HepG2 (cell line): ENCODE data around the gene MAP3K8. TPM values are rescaled to one million over a fixed set of nuclear protein-coding genes. Genes with fewer than 3 reads are reported as not detected.

Experiments used
- ATAC-seq: fragments of 200-7000 bp; cut with Tn5 transposase; 3 replicates; pipeline ENCODE4 v1.9.1; 2020; ENCODE audit warnings: mild to moderate bottlenecking, moderate library complexity
- BruUV-seq: library from RNA; stranded (reverse); fragments of 400-500 nt; replicated peaks from 2 replicates; lab custom pipeline; 2021; lab: Mats Ljungman, UMichigan
- CTCF ChIA-PET: fragments of 300-600 bp; formaldehyde crosslinking; extraction: SDS; loops from one replicate; lab custom pipeline; 2021; ENCODE audit warnings: low total read pairs, inconsistent platforms, low intra/inter-chr PET ratio; lab: Yijun Ruan, JAX
- POLR2A ChIA-PET: fragments of 350-600 bp; sonication (Branson Sonifier 250); formaldehyde crosslinking; loops from one replicate; lab custom pipeline; 2020; ENCODE audit warnings: antibody characterized with exemption, inconsistent platforms; lab: Yijun Ruan, JAX
- DNase-seq: peaks from one replicate; pipeline ENCODE4 v3.0.0-alpha.2; 2015; ENCODE audit warnings: low spot score
- FAIRE-seq: peaks from 3 replicates; lab custom pipeline; 2011; peaks lifted over from hg19 to GRCh38; lab: Jason Lieb, UNC
- H2AFZ ChIP-seq: one replicate; pipeline ENCODE4 v1.6.1; 2011; ENCODE audit warnings: low read length, inconsistent platforms
- H3K27ac ChIP-seq: fragments of 300-600 bp; 3 replicates; pipeline ENCODE4 v1.8.0; 2011; ENCODE audit warnings: mixed run types, mild to moderate bottlenecking, mixed read lengths, low read length, inconsistent platforms; ENCODE audit not compliant: insufficient read depth; ENCODE audit errors: extremely low read length
- H3K27me3 ChIP-seq, 2 experiments: fragments of 200-600 bp in 1 of 2; 2 replicates in 1 of 2; 3 replicates in 1 of 2; pipeline versions ENCODE4 v1.6.0 to v1.8.0; 2011; ENCODE audit warnings: low read length in 2 of 2, mild to moderate bottlenecking in 2 of 2, moderate library complexity in 2 of 2, inconsistent platforms in 1 of 2; ENCODE audit not compliant: insufficient read depth in 2 of 2, control insufficient read depth in 1 of 2
- H3K36me3 ChIP-seq, 2 experiments: fragments of 200-600 bp in 1 of 2; replicated peaks in 1 of 2; 2 replicates in 1 of 2; 3 replicates in 1 of 2; pipeline versions ENCODE4 v1.5.1 to v1.8.0; 2011; ENCODE audit warnings: low read length in 2 of 2, inconsistent platforms in 1 of 2; ENCODE audit not compliant: insufficient read depth in 2 of 2, control insufficient read depth in 1 of 2
- H3K4me1 ChIP-seq: 2 replicates; pipeline ENCODE4 v1.5.1; 2012; ENCODE audit warnings: low read length, inconsistent platforms; ENCODE audit not compliant: insufficient read depth
- H3K4me2 ChIP-seq: 2 replicates; pipeline ENCODE4 v1.6.0; 2011; ENCODE audit warnings: low read depth, low read length, inconsistent platforms
- H3K4me3 ChIP-seq, 3 experiments: fragments of 200-600 bp in 1 of 3; sonication (generic), shearing (Covaris generic) in 1 of 3; replicated peaks in 1 of 3; 2 replicates each; pipeline ENCODE4 v1.5.1; 2011 to 2016; ENCODE audit warnings: low read length in 3 of 3, inconsistent platforms in 2 of 3, low read depth in 2 of 3, mild to moderate bottlenecking in 2 of 3, control low read depth in 1 of 3, mixed read lengths in 1 of 3; ENCODE audit not compliant: insufficient read depth in 1 of 3
- H3K79me2 ChIP-seq: one replicate; pipeline ENCODE4 v1.6.1; 2011; ENCODE audit warnings: low read length, inconsistent platforms; ENCODE audit not compliant: insufficient read depth
- H3K9ac ChIP-seq: 2 replicates; pipeline ENCODE4 v1.6.0; 2011; ENCODE audit warnings: mild to moderate bottlenecking, low read depth, low read length, inconsistent platforms; ENCODE audit not compliant: insufficient read depth
- H3K9me3 ChIP-seq: 2 replicates; pipeline ENCODE4 v1.5.1; 2012; ENCODE audit warnings: mild to moderate bottlenecking, low read length
- H4K20me1 ChIP-seq: 2 replicates; pipeline ENCODE4 v1.6.0; 2011; ENCODE audit warnings: inconsistent platforms, mild to moderate bottlenecking, low read length, moderate library complexity; ENCODE audit not compliant: insufficient read depth
- ARNT ChIP-seq: fragments of 450-650 bp; IDR thresholded peaks from 2 replicates; pipeline ENCODE4 v1.6.1; 2017
- CC2D1A ChIP-seq: sonication (generic); formaldehyde crosslinking; IDR thresholded peaks from 2 replicates; pipeline ENCODE4 v1.8.1; 2023; ENCODE audit warnings: mild to moderate bottlenecking, missing genetic modification reagents
- CREM ChIP-seq, 2 experiments: sonication (generic) in 1 of 2; formaldehyde crosslinking in 1 of 2; IDR thresholded peaks; 2 replicates each; pipeline versions ENCODE4 v1.4.0 to v1.6.1; 2016 to 2020; ENCODE audit warnings: antibody characterized with exemption in 1 of 2, mild to moderate bottlenecking in 1 of 2, missing genetic modification reagents in 1 of 2
- MED1 ChIP-seq: sonication (generic); formaldehyde crosslinking; IDR thresholded peaks from 2 replicates; pipeline ENCODE4 v1.4.0; 2020; ENCODE audit warnings: missing genetic modification reagents
- SATB2 ChIP-seq: sonication (generic); formaldehyde crosslinking; IDR thresholded peaks from 2 replicates; pipeline ENCODE4 v1.5.0; 2020; ENCODE audit warnings: missing genetic modification reagents
- SIN3B ChIP-seq: fragments of 150-350 bp; IDR thresholded peaks from 2 replicates; pipeline ENCODE4 v1.6.1; 2014; ENCODE audit warnings: low read length
- TSC22D2 ChIP-seq: sonication (generic); formaldehyde crosslinking; IDR thresholded peaks from 2 replicates; pipeline ENCODE4 v1.5.1; 2020; ENCODE audit warnings: missing genetic modification reagents, mild to moderate bottlenecking, borderline replicate concordance
- YEATS4 ChIP-seq: sonication (generic); formaldehyde crosslinking; IDR thresholded peaks from 2 replicates; pipeline ENCODE4 v1.4.0; 2020; ENCODE audit warnings: missing genetic modification reagents, borderline replicate concordance
- ZNF678 ChIP-seq: sonication (generic); formaldehyde crosslinking; IDR thresholded peaks from 2 replicates; pipeline ENCODE4 v1.4.0; 2020; ENCODE audit warnings: mild to moderate bottlenecking, missing genetic modification reagents
- WGBS: methylation state at CpG from one replicate; pipeline ENCODE4 v1.1.6; 2017; ENCODE audit warnings: low lambda C conversion rate; 5-methylcytosine and 5-hydroxymethylcytosine counted together
- in situ Hi-C: cut with HindIII; loops from 2 replicates; pipeline ENCODE4 v1.10.0; 2017; ENCODE audit warnings: low pct_unique_long_range_greater_than_20kb; ENCODE audit not compliant: extremely low pct_ligation_motif_present
- intact Hi-C: fragments of 100-400 bp; cut with micrococcal nuclease; formaldehyde crosslinking; loops from one replicate; pipeline ENCODE4 v1.10.0; 2022; ENCODE audit not compliant: unreplicated experiment
- polyA plus RNA-seq, 8 experiments: library from polyadenylated mRNA; depleted of rRNA in 3 of 8; stranded (reverse) in 7 of 8; unstranded in 1 of 8; fragments of >200 nt; fragmentation: Illumina TruSeq in 4 of 8; extraction: Trizol in 4 of 8; gene quantifications; 2 replicates each; pipeline versions ENCODE4 v1.2.1 to v1.2.3, GENCODE V29; 2011 to 2016; ENCODE audit warnings: low read depth in 4 of 8, missing spikeins in 1 of 8, mixed read lengths in 1 of 8; ENCODE audit not compliant: insufficient read depth in 1 of 8
- total RNA-seq, 5 experiments: library from RNA; depleted of rRNA; stranded (reverse); fragments of >200 nt; fragmentation: Illumina TruSeq; extraction: Trizol; gene quantifications; 2 replicates each; pipeline ENCODE4 v1.2.3, GENCODE V29; 2016; ENCODE audit warnings: low read depth in 1 of 5
- TF ChIP-seq, protein P1 (sequence below): sonication (generic); formaldehyde crosslinking; IDR thresholded peaks from 2 replicates; pipeline ENCODE4 v1.4.0; 2020; ENCODE audit warnings: missing genetic modification reagents
- TF ChIP-seq, protein P2 (sequence below): IDR thresholded peaks from 2 replicates; pipeline ENCODE4 v1.6.1; 2016; ENCODE audit warnings: low read depth
- TF ChIP-seq, protein P3 (sequence below): sonication (generic); formaldehyde crosslinking; IDR thresholded peaks from 2 replicates; pipeline ENCODE4 v1.9.0; 2021; ENCODE audit warnings: missing genetic modification reagents, borderline replicate concordance

The MAP3K8 gene
- total and polyA plus RNA-seq, 2 of the 13 experiments (the other 11 are each of a cell fraction or from before 2014, with no cell fraction given): 19.3 to 37.9 TPM

- 45% methylated on average over 11 of the region's 11 CpGs for WGBS
- DNase-seq (no peak), FAIRE-seq (no peak), ATAC-seq (no peak)
- no peak overlapping the region for H3K27ac ChIP-seq
- no peaks in the 10 kb centered on the region for H3K9me3 ChIP-seq
- no peaks in the 10 kb centered on the region for H4K20me1 ChIP-seq
- H3K27me3 ChIP-seq: peaks cover 0 to 7% of the 10 kb centered on the region in 2 experiments; a peak in 2 of 5 replicates
- POLR2A ChIA-PET: no interaction called here
- no peak overlapping the region for H3K4me3 ChIP-seq
- no peak overlapping the region for H3K4me2 ChIP-seq
- H3K4me1 ChIP-seq: peaks cover 47% of the 10 kb centered on the region
- in situ Hi-C loops (no loop called here), intact Hi-C loops (no loop called here)
- no peaks in the 10 kb centered on the region for H3K36me3 ChIP-seq
- H2AFZ ChIP-seq: no peak overlapping the region
- BruUV-seq: no TSS peak
- CTCF ChIA-PET: no interaction called here
- TF ChIP-seq, protein P1, sequence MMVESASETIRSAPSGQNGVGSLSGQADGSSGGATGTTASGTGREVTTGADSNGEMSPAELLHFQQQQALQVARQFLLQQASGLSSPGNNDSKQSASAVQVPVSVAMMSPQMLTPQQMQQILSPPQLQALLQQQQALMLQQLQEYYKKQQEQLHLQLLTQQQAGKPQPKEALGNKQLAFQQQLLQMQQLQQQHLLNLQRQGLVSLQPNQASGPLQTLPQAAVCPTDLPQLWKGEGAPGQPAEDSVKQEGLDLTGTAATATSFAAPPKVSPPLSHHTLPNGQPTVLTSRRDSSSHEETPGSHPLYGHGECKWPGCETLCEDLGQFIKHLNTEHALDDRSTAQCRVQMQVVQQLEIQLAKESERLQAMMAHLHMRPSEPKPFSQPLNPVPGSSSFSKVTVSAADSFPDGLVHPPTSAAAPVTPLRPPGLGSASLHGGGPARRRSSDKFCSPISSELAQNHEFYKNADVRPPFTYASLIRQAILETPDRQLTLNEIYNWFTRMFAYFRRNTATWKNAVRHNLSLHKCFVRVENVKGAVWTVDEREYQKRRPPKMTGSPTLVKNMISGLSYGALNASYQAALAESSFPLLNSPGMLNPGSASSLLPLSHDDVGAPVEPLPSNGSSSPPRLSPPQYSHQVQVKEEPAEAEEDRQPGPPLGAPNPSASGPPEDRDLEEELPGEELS (CRISPR knock-in tag): no peak
- TF ChIP-seq CREM (IDR thresholded peaks at IDR 0.05): no peak
- no peak for TF ChIP-seq CREM (CRISPR knock-in tag; IDR thresholded peaks at IDR 0.05)
- no peak for TF ChIP-seq SIN3B
- no peak for TF ChIP-seq CC2D1A (CRISPR knock-in tag)
- TF ChIP-seq MED1: no peak
- TF ChIP-seq TSC22D2 (CRISPR knock-in tag): no peak
- no peak for TF ChIP-seq SATB2
- no peak for TF ChIP-seq YEATS4 (CRISPR knock-in tag)
- TF ChIP-seq, protein P2, sequence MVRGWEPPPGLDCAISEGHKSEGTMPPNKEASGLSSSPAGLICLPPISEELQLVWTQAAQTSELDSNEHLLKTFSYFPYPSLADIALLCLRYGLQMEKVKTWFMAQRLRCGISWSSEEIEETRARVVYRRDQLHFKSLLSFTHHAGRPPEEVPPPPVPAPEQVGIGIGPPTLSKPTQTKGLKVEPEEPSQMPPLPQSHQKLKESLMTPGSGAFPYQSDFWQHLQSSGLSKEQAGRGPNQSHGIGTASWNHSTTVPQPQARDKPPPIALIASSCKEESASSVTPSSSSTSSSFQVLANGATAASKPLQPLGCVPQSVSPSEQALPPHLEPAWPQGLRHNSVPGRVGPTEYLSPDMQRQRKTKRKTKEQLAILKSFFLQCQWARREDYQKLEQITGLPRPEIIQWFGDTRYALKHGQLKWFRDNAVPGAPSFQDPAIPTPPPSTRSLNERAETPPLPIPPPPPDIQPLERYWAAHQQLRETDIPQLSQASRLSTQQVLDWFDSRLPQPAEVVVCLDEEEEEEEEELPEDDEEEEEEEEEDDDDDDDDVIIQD: no peak
- TF ChIP-seq, protein P3, sequence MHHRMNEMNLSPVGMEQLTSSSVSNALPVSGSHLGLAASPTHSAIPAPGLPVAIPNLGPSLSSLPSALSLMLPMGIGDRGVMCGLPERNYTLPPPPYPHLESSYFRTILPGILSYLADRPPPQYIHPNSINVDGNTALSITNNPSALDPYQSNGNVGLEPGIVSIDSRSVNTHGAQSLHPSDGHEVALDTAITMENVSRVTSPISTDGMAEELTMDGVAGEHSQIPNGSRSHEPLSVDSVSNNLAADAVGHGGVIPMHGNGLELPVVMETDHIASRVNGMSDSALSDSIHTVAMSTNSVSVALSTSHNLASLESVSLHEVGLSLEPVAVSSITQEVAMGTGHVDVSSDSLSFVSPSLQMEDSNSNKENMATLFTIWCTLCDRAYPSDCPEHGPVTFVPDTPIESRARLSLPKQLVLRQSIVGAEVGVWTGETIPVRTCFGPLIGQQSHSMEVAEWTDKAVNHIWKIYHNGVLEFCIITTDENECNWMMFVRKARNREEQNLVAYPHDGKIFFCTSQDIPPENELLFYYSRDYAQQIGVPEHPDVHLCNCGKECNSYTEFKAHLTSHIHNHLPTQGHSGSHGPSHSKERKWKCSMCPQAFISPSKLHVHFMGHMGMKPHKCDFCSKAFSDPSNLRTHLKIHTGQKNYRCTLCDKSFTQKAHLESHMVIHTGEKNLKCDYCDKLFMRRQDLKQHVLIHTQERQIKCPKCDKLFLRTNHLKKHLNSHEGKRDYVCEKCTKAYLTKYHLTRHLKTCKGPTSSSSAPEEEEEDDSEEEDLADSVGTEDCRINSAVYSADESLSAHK (CRISPR knock-in tag): no peak
- TF ChIP-seq ZNF678 (CRISPR knock-in tag): no peak
- TF ChIP-seq ARNT: no peak
- H3K79me2 ChIP-seq: no peaks in the 10 kb centered on the region
- H3K9ac ChIP-seq: no peak overlapping the region
These were observed 68.5 kb downstream of the MAP3K8 start for GRCh38 chr10:30502266-30503060.
